Nephron (organoid): ENCODE measurements around the gene KLHL29.

ENCODE experiments used
- H3K27ac Mint-ChIP-seq, 3 experiments: 2 replicates each; pipeline ENCODE4 v1.8.0; 2020; ENCODE audit warnings: mixed read lengths in 3 of 3, mild to moderate bottlenecking in 2 of 3, moderate library complexity in 1 of 3
- H3K27me3 Mint-ChIP-seq: 2 replicates; pipeline ENCODE4 v1.8.0; 2021; ENCODE audit warnings: low read depth, mild to moderate bottlenecking, moderate library complexity, mixed read lengths
- H3K36me3 Mint-ChIP-seq: 2 replicates; pipeline ENCODE4 v1.8.0; 2020; ENCODE audit warnings: low read depth, mixed read lengths
- H3K4me1 Mint-ChIP-seq: 2 replicates; pipeline ENCODE4 v1.8.0; 2020; ENCODE audit warnings: mixed read lengths
- H3K4me3 Mint-ChIP-seq, 3 experiments: 2 replicates each; pipeline ENCODE4 v1.8.0; 2020; ENCODE audit warnings: mild to moderate bottlenecking in 3 of 3, mixed read lengths in 3 of 3, moderate library complexity in 2 of 3
- H3K9me3 Mint-ChIP-seq: 2 replicates; pipeline ENCODE4 v1.8.0; 2020; ENCODE audit warnings: mixed read lengths
- CTCF ChIP-seq, 3 experiments: fragments of 200-600 bp; sonication (generic); IDR thresholded peaks; one replicate each; pipeline ENCODE4 v1.5.0; 2021; ENCODE audit warnings: antibody characterized with exemption in 3 of 3; ENCODE audit not compliant: unreplicated experiment in 3 of 3

KLHL29 gene

GRCh38 chr2:23565374-23565773 is 180.4 kb downstream of the KLHL29 start:
- Mint-ChIP-seq H3K27me3 (peaks cover 26% of the 10 kb centered on the region), H3K36me3 (no peaks in the 10 kb centered on the region), H3K4me3 (no peak overlapping the region), H3K9me3 (no peaks in the 10 kb centered on the region), H3K4me1 (peaks cover 51% of the 10 kb centered on the region), H3K27ac (peak overlapping the region; percentile 66 to 86 (median 68))
- no peak for TF ChIP-seq CTCF (IDR thresholded peaks at IDR 0.05; ENCODE audit: unreplicated experiment in 3 of 3)

GRCh38 chr2:23565814-23566213 is 180.8 kb downstream of the KLHL29 start:
- H3K4me3 Mint-ChIP-seq, result no peak overlapping the region
- peaks cover 26% of the 10 kb centered on the region for H3K27me3 Mint-ChIP-seq
- H3K27ac Mint-ChIP-seq, result peak overlapping the region in 1 of 3 experiments; percentile 86
- H3K36me3 Mint-ChIP-seq, result no peaks in the 10 kb centered on the region
- no peaks in the 10 kb centered on the region for H3K9me3 Mint-ChIP-seq
- TF ChIP-seq CTCF (IDR thresholded peaks at IDR 0.05; ENCODE audit: unreplicated experiment in 3 of 3), result no peak
- peaks cover 51% of the 10 kb centered on the region for H3K4me1 Mint-ChIP-seq

GRCh38 chr2:23566241-23567142 is 181.5 kb downstream of the KLHL29 start:
- peak; percentile 31 to 51 (median 44) for TF ChIP-seq CTCF (IDR thresholded peaks at IDR 0.05; ENCODE audit: unreplicated experiment in 3 of 3)
- Mint-ChIP-seq H3K27me3 (peaks cover 26% of the 10 kb centered on the region), H3K36me3 (no peaks in the 10 kb centered on the region), H3K4me3 (no peak overlapping the region), H3K4me1 (peaks cover 52% of the 10 kb centered on the region), H3K9me3 (no peaks in the 10 kb centered on the region), H3K27ac (peak overlapping the region; percentile 51 to 76 (median 71))

GRCh38 chr2:23567161-23567756 is 182.3 kb downstream of the KLHL29 start:
- TF ChIP-seq CTCF (IDR thresholded peaks at IDR 0.05; ENCODE audit: unreplicated experiment in 3 of 3), result no peak
- peaks cover 30% of the 10 kb centered on the region for H3K27me3 Mint-ChIP-seq
- peak overlapping the region; percentile 68 to 76 (median 71) for H3K27ac Mint-ChIP-seq
- peaks cover 59% of the 10 kb centered on the region for H3K4me1 Mint-ChIP-seq
- H3K36me3 Mint-ChIP-seq, result no peaks in the 10 kb centered on the region
- no peak overlapping the region for H3K4me3 Mint-ChIP-seq
- H3K9me3 Mint-ChIP-seq, result no peaks in the 10 kb centered on the region

- Mint-ChIP-seq H3K4me3 (no peak overlapping the region), H3K27ac (peak overlapping the region in 1 of 3 experiments; percentile 71), H3K4me1 (peaks cover 60% of the 10 kb centered on the region), H3K36me3 (no peaks in the 10 kb centered on the region), H3K27me3 (peaks cover 26% of the 10 kb centered on the region), H3K9me3 (no peaks in the 10 kb centered on the region)
- no peak for TF ChIP-seq CTCF (IDR thresholded peaks at IDR 0.05; ENCODE audit: unreplicated experiment in 3 of 3)
Observed at GRCh38 chr2:23568211-23568610, 183.2 kb downstream of the KLHL29 start.
